Stimulated activated naive CD4-positive, alpha-beta T cell (primary cell): ENCODE data around the gene CNTNAP2.

Source experiments
- DNase-seq, 6 experiments: peaks; one replicate each; lab custom pipeline; 2025; lab: John Stamatoyannopoulos, UW

CNTNAP2 gene

DNA sequence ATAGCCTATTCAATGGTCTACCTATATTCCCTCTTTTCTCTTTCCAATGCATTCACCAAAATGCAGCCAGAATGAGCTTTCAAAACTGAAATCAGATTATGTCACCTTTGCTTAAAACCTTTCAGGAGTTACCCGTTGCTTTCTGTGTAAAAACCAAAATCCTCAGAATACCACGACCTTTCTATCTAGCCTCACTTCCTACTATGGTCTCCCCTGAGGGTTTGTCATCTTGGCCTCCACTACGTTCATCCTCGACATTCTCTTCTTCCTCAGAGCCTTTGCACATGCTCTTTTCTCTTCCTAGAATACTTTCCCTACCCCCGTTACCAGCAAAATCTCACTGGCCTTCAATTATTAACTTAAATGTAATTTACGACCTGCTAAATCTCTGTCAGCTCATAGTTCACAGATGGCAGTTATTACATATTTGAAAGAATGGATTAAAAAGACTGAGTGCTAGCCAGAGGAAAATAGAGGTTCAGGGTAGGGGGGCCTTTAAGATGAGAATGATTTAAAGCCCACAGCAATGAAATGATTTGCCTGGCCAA, 2093.1 kb downstream of the CNTNAP2 start:
- no peak for DNase-seq

- no peak for DNase-seq
Measured at GRCh38 chr7:148210804-148211325, 2094.3 kb downstream of the CNTNAP2 start.

GRCh38 chr7:148211740-148212151, 2095.1 kb downstream of the CNTNAP2 start:
- no peak for DNase-seq

DNA sequence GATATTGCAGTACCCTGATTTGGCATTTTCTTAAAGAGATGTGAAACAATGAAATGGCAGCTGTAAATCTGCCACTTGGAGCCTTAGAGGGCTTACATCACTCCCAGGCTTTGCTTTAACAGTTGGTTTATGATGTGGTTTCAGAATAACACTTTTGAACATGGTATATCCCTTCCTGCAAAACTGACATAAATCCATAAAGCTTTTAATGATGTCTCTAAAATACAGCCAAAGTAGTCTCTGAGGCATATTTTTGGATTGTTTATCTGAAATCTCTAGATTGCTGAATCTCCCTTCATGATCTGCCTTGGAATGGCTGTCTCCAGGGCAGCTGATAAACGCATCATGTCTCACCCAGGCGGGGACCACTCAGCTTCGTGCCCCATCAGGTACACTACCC, 2096.1 kb downstream of the CNTNAP2 start:
- DNase-seq, result no peak

DNA sequence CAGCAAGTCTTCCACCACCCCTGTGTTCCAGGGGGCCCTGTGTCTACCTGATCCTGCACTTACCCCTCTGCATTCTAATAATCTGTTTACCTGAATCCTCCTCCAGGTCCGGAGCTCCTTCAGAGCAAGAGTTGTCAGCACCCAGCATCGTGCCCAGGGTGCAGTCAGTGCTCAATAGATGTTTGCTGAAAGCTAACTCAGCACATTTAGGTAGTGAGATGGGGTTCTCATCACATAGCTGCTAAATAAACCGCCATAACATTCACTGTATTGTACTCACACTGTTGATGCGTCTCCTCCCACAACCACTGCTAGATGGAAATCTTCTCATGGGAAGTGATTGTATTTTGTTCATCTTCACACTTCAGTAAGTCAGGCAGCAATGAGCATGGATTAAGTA, 2097.5 kb downstream of the CNTNAP2 start:
- no peak for DNase-seq

GRCh38 chr7:148218603-148219002, 2102.0 kb downstream of the CNTNAP2 start:
- DNase-seq, result no peak

GRCh38 chr7:148222721-148223120, 2106.1 kb downstream of the CNTNAP2 start:
- DNase-seq, result no peak

GRCh38 chr7:148223160-148223559, 2106.6 kb downstream of the CNTNAP2 start:
- no peak for DNase-seq

DNA sequence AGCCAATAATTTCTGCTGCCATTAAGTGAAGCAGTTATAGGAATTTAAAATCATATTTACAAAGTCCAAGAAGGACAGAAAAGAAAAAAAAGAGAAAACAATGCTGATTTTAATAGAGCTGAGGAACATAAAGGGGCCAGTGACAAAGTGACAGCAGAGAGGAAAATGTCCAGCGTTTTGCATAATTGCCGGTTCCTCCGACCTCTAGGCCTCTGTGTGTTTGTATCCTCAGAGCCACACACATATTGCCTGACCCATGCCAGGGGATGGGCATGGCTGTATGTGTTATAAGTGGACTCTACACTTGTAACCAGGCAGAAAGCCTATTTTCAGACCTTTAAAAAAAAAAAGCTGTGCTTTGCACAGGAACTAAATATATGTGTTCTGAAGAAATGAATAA, 2107.1 kb downstream of the CNTNAP2 start:
- DNase-seq, result no peak

- no peak for DNase-seq
Measured at GRCh38 chr7:148230296-148230695, 2113.7 kb downstream of the CNTNAP2 start.

DNA sequence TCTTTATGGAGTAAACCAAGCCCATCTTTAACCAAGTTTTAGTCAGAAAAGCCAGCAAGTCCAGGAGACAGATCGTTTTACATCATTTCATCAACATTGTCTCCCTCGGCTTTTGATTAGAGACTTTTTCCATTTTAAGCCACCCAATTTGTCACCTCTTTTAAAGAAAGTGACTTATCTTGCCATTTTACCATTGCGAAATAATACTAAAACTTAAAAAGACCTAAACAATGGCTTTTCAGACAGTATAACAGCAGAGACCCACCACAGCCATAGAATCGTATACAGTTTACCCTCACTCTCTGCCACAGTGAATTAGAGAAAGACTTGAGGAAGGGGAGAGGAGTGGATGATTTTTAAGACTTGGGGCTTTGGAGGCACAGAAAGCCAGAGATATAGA, 2114.3 kb downstream of the CNTNAP2 start:
- no peak for DNase-seq

- no peak for DNase-seq
Measured at GRCh38 chr7:148232784-148233183, 2116.2 kb downstream of the CNTNAP2 start.

DNA sequence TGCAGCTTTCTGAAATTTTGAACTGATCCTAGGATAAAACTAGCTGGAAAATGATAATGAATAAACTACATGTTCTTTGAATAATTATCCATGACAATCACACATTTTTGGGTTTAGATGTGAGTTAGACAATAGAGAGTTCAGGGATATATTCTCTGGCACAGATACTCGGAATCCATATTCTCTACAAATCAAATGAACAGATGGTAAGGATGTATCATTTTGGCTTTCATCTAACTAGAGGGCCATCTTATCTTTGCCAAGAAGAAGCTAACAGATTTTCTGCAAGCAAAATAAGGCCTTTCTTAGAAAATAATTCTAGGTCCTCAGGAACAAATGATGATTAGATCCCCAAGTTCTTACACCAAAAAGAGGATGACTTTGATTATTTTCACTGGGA, 2118.1 kb downstream of the CNTNAP2 start:
- no peak for DNase-seq

GRCh38 chr7:148238761-148239325, 2122.2 kb downstream of the CNTNAP2 start:
- DNase-seq, result no peak

- DNase-seq, result no peak
Measured at GRCh38 chr7:148241700-148242293, 2125.2 kb downstream of the CNTNAP2 start.

DNA sequence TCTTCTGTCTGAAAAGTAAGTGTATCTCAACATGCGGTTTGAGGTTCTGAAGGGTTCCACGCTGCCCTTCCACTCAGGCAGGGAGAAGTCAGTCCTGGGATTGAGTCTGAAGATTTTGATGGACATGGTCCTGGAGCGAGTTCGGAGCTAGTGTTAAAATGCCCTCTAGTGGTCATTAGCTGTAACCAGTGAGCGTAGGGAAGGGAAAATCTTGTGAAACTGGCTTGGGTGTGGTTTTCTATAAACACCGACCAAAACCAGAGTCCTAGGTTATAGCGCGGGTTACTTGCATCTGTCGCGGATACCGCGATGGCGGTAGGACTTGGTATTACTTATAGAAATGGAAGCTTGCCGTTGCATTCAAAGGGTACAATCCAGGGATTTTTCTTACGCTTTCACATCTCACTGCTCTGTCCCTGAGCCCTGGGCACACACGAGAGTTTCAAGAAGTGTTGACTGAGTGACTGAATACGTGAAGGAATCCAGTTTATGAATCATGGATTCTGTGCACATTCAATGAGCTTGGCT, 2125.8 kb downstream of the CNTNAP2 start:
- no peak for DNase-seq

GRCh38 chr7:148245381-148245780, 2128.8 kb downstream of the CNTNAP2 start:
- DNase-seq, result no peak

GRCh38 chr7:148253629-148254028, 2137.0 kb downstream of the CNTNAP2 start:
- no peak for DNase-seq

GRCh38 chr7:148255333-148255732, 2138.7 kb downstream of the CNTNAP2 start:
- no peak for DNase-seq

GRCh38 chr7:148256433-148256832, 2139.8 kb downstream of the CNTNAP2 start:
- no peak for DNase-seq

DNA sequence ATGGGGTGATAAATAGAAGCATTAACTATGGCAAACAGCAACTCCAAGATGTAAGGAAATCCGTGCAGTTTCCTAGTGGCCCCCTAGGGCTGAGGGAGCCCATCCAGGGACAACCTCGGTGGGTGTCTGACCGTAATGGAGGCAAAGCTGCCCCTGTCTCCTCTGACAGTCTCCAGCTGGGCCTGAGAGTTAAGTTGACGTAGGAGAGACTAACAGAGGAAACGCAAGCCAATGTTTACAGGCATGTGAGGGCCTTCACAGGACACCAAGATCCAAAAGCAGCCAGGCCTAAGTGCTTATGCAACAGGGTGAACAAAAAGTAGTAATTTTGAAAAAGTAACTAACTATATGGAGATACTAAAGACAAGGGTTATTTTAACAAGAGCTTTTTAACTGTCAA, 2144.0 kb downstream of the CNTNAP2 start:
- DNase-seq, result no peak

DNA sequence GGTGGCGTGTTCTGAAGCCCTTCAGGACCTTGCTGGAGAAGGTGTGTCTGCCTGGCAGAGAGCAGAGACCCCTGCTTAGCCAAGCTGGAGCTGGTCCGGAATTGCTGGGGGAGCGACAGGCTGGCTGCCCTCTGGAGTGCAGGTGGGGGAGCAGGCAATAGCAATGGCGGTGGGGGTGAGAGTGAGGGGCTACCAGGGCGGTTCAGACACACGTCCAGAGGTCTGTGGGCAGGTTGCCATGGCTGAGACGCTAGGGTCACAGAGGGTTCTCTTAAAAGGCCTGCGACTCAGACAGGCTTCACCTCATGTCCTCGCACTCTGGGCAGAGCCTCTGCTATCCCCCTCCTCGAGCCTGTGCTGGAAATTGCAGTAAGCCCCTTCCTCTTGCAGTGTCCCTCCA, 2144.9 kb downstream of the CNTNAP2 start:
- DNase-seq, result no peak

DNA sequence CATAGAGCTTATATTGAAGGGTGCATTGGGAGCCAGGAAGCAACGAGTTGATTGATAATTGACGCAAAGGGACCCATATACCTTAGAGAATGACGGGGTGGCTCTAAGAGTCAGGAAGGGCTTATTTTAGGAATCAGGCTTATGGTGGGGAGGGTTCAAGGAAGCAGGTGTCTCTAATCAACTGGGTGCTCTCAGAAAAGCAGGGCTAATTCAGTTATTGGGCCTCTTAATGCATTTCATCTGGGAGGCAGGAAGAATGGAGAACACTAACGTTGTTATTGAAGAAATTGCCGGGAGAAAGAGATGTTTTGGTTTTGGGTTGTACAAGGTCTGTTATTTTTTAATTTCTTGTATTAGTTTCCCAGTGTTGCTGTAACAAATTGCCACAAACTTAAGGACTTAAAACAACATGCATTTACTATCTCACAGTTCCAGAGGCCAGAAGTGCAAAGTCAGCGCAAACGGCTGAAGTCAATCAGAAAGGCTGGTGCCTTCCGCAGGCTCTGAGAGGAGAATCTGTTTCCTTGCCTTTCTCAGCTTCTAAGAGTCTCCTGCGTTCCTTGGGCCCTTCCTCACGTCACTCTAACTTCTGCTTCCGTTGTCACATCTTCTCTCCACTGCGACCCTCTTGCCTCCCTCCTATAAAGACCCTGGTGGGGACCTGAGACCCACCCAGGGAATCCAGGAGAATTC, 2145.5 kb downstream of the CNTNAP2 start:
- DNase-seq, result no peak
